HG03558 (cell line): ENCODE results near the gene ZC3HAV1.
"Not testable (repeated sequence)": the region's sequence is repeated elsewhere in the genome, so short reads cannot be mapped to it uniquely, and the experiment has no call there.

Experiments used
- ATAC-seq: cut with Tn5 transposase; IDR thresholded peaks from one replicate; pipeline ENCODE4 v1.9.1; 2021; ENCODE audit warnings: moderate number of reproducible peaks; ENCODE audit not compliant: unreplicated experiment; ENCODE audit errors: extremely low read depth

The ZC3HAV1 gene

DNA sequence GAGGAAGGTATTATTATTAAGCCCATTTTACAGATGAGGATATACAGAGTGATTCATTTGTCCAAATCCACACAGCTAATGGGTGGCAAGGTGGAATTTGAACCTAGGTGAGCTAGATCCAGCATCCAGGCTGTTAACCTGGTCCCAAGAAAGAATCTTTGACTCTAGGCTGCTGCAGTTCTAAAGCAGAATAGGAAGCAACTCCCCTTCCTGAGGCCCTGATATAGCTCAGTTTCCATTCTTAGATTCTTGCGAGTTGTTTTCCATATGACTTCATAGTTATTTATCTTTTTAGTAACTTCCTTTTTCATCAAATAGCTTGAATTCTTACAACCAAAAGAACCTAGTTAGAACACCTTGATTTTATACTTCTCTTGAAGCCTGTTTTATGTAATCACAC lies 49.6 kb downstream of the ZC3HAV1 start:
- ATAC-seq: no peak

DNA sequence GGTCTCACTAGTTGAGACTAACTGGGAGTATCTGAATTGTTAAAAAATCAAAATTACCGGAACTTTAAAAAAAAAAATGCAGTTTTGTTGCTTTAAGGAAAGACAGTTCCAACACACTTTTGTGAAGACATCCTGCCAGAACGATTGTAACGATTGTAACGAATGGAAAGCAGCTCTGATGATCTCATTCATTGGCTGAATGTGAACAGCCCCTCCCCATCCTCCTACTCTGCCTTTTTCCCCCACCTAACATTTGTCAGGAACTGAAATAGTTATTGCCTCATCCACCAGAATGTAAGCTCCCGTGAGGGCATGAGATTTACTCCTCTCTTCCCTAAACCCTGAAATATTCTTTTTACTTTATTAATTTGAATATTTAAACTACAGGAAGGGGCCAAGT lies 50.6 kb downstream of the ZC3HAV1 start:
- ATAC-seq: no peak

DNA sequence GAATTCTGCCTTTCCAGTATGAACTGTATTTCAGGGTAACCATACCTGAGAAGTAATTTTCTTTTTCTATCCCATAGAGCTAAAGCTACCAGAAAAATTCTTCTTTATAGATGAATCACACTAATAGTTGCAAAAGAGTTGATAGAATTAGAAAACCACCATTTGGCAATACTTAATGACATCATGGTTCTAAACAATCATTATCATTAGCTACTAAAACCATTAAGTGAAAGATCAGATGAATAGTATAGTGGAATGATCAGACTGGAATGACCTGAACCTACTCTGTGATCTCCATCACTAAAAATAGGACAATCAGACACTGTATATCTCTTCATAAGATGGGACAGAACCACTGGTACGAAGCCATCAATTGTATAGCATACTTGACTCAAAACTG lies 53.8 kb downstream of the ZC3HAV1 start:
- ATAC-seq: no peak

DNA sequence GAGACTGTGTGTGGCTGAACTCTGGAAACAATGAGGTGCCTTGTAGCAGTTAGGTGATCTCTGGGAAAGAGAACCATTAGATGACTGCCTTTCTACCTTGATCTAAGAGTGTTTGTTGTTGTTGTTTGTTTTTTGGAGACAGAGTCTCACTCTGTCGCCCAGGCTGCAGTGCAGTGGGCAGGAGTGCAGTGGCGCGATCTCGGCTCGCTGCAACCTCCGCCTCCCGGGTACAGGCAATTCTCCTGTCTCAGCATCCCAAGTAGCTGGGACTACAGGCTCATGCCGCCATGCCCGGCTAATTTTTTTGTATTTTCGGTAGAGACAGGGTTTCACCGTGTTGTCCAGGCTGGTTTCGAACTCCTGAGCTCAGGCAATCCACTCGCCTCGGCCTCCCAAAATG lies 54.9 kb downstream of the ZC3HAV1 start:
- not testable (repeated sequence) for ATAC-seq

DNA sequence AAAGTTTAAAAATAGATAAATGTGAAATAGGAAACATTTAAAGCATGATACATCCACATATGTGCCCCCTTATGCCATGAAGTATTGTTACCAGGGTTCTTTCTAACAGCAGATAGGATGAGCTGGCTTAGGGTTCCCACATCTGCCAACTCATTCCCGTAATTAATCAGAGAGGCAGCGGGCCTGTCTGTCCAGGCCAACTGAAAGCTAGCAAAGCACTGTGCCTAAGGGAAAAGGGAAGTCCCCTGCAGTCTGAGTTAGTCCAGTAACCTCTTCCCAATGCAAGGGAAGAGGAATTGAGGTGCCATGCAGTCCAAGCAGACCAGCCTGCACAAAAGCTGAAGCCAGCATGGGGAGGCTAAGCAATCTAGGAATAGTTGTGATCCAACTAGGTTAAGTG lies 55.4 kb downstream of the ZC3HAV1 start:
- no peak for ATAC-seq

DNA sequence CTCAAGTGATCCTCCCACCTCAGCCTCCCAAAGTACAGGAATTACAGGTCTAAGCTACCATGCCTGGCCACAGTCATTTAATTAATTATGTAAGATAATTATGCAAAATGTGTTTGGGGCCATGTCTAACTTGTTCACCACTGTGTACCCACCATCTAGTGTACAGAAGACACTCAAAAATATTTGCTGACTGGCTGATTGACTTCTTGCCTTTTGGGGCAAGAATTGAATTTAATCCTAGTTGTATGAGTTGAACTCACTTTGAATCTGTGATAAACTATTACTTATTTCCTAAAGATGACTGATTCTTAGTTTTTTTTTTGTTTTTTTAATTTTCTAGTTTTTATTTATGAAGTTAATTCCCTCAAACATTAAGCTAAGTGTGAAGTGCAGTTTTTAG lies 57.9 kb downstream of the ZC3HAV1 start:
- no peak for ATAC-seq

DNA sequence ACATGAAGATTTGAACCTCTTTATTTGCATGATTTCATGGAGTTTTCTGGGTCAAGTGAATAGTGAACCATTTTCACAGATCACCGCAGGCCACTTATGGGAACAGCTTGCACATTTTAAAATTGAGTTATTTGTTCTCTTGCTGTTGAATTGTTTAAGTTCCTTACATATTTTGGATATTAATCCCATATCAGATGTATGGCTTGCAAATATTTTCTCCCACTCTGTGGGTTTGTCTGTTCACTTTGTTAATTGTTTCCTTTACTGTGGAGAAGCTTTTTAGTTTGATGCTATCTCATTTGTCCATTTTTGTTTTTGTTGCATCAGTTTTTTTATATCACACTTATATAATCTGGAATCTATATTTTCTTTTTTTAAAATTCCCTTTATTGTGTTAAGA lies 59.6 kb downstream of the ZC3HAV1 start:
- ATAC-seq: no peak

DNA sequence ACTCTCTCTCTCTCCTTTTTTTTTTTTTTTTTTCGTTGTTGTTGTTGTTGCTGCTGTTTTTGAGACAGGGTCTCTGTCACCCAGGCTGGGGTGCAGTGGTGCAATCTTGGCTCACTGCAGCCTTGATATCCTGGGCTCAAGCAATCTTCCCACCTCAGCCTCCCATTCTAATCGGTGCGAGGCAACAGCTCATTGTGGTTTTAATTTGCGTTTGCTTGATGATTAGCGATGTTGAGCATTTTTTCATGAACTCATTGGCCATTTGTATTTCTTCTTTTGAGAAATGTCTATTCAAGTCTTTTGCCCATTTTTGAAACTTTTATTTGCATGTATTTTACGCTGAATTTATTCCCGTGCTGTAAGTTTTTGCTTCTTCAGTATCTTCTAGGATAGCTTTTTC lies 60.4 kb downstream of the ZC3HAV1 start:
- ATAC-seq: no peak

DNA sequence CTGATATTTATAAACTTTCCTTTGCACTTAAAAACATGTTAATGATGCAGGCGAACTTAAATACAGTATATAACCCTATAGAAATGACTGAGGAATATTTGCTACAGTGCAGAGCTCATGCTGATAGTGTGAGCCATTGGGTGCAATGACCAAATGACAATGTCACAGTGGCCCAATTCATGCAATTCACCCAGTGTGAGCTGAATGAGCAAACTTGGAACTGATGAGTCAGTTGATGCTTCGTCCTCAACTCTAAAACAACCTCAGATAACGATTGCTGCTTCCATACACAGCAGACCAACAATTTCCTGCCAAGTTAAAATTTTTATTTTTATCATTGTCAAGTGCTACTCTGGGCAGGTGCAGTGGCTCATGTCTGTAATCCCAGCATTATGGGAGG lies 61.5 kb downstream of the ZC3HAV1 start:
- no peak for ATAC-seq

DNA sequence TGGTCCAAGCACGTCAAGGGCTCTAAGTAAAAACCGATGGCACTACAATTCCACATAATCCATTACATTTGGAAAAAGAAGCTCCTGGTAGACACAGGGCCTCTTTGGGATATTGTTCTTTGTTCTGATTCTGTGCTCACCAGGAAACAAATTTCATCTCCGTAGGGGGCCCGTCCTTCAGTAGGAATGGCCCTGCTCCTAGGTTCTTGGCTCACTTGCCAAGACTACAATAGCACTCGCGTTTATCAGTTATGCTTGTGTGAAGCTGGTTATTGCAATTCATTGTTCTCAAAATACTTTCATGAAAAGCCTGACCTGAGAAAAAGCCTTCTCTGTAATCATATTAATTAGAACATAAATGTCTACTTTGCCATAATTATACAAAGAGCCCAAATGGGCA lies 63.4 kb downstream of the ZC3HAV1 start:
- no peak for ATAC-seq

DNA sequence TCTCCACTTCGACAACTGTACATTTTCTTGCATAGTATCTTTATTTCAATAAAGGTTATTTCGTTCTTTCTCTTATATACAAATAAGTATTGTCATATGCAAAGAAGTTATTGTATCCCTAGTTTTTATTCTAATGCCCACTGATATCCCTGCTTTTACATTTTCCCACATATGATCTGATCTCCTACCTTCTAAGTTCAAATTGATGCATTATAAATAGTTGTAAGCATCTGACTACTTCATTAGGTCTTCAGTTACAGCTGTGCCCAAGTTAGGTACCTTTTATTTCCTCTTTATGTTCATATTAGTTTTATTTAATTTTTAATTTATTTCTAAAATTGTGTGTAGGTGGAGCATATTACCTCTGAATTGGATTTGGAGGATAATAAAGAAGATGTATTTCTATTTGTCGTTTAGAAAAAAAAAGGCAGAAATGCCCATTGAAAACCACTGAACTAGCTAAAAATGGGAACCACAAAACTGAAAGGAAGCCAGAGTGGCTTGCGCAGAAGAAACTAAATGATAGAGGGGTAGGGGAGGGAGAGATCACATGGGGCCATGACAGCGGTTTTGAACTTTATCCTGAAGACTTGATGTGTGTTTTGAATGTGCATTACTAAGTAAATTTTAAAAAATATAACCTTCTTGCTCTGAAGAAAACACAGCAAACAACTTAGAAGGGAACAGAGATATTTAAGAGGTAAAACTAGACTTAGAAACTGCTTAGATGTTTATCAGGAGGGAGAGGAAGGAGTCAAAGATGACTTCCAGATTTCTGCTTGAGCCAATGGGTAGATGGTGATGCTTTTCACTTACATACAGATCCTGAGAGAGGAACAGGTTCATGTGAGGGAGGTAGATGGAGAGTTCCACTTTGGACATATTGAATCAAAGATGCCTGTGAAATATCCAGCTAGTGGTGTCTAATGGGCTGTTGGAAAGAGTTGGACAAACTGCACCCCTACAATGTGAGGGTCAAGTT lies 64.4 kb downstream of the ZC3HAV1 start:
- no peak for ATAC-seq

DNA sequence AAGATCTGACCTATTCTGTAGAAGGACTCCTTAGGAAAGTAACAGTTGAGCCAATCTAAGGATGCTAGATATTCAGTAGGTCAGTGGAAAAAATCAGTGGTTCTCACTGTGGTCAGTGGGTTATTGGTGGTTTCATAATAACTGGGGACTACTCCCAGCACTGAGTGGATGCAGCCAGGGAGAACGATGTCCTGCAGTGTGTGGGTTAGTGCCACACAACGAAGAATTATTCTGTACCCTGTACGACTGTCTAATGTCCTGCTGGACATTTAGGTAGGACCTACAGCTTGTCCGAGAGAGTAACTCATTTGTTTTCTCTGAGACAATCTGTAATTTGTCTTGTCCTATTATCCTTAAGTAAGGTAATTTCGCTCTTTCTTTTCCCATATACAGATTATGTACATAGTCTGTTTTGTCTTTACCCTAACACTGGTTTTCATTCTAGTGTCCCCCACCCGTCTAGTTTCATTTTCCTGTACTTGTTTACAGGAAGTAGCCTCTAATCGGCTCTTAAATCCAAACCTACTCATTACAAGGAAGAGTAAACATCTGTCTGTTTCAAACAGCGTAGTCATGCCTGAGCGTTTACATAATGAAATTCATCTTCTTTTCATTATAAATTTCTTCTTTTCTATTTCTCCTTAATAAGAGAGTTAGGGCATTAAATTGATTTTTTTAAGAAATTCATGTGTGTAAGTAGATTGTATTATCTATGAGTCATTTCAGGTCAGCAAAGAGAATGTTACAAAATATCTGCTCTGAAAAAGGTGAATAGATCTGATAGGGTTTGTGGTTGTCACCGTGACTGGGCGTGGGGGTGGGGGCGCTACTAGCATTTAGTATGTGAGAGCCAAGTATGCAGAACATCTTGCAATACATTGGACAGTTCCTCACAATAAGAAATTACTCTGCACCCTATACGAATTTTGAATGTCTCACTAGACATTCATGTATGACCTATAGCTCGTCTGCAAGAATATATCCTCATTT lies 65.4 kb downstream of the ZC3HAV1 start:
- no peak for ATAC-seq

DNA sequence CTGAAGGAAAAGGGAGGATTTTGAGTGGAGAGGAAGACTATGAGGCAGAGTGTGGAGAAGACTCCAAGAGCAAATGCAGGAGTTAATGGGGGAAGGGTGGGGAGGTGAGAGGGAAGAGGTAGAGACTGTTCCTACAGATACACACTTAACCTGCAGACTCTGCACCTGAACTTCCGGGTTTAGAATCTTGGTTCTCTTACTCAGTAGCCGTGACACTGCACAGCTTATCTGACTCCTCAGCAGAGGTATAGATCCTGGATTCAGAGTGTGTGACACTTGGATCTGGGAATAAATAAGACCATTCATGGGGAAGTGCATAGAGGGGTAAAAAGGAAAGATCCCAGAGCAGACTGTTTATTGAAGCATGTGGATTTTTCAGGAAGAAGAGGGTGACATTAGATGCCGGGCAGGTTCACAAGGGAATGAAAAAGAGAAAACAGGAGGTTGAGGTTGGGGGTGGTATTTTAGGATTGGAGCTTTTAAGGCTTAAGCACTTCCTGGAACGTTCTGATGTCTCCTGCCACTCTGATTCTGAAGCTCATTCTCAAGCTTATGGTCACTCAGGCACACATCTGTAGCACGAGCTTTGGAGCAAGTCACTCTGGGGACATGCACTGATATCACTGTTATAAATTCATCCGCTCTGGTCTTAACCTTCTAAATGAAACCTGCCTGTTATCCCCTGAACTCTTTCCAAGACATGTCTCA lies 68.0 kb downstream of the ZC3HAV1 start:
- ATAC-seq: no peak

DNA sequence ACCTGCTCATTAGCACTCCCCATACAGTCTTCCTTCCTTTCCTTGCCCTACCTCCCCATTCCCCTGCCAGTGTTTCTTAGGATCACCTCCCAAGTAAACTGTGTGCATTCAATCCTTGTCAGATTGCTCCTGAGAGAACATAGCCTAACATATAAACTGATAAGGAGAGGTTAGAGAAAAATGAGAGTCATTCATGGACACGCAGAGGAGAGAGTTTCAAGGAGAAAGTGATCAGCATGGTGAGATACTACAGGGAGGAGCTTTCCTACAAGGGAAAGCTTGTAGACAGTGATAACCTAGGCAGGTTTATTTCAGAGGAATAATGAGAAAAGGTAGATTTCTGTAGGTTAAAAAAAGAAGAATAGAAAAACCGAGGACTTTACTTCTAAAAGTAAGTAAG lies 70.8 kb downstream of the ZC3HAV1 start:
- ATAC-seq: no peak

DNA sequence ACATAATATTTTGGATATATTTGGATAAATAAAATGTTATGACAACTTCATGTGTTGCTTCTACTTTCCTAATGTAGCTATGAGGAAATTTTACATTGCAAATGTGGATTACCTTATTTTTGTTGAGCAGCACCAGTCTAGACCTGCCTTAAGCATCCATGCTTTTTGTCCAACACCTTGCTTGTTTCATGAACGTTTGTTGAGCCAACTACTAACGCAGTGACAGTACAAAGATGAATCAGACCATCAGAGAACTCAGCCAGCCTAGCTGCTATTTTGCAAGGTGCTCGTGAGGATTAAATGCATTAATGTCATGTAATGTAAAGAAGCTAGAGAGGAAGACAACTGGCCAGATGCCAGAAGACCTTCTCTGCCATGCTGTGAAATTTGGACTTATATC lies 72.6 kb downstream of the ZC3HAV1 start:
- no peak for ATAC-seq

DNA sequence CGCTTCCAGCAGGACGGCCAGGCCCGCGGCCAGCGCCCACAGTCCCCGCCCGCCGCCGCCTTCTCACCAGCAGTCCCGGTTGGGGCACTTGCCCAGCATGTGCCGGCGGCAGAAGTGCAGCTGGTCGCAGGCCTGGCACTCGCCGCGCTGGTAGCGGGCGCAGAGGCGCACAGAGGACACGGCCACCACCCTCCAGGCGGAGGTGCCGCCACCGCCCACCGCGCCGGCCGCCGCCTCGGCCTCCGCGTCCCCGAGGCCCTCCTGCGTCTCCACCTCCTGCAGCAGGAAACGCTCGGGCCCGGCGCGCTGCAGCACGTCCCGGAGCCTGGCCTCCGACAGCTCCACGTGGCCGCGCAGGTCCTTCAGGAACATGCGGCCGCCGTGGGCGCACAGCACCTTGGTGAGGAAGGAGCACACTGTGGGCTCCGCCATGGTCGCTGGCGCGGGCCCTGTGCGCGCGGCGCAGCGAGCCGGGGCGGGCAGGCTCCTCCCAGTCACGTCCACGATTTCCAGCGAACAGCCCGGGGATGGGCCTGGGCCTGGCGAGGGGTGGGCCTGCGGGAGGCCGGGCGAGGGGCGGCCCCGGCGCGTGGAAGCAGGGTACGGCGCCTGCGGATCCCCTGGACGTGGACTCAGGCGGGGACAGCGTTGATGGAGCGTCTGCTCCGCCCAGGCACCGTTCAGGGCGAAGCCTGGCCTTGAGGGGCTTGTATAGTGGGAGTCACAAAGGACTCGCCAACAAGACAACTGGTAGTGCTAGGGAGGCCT lies 73.8 kb downstream of the ZC3HAV1 start, which contains the start of gene ZC3HAV1L:
ZC3HAV1L (minus strand) TSS at position 457 of the 768 bp plus-strand sequence; CDS start at position 432, 25 bp downstream.
- ATAC-seq: peak; percentile 68

DNA sequence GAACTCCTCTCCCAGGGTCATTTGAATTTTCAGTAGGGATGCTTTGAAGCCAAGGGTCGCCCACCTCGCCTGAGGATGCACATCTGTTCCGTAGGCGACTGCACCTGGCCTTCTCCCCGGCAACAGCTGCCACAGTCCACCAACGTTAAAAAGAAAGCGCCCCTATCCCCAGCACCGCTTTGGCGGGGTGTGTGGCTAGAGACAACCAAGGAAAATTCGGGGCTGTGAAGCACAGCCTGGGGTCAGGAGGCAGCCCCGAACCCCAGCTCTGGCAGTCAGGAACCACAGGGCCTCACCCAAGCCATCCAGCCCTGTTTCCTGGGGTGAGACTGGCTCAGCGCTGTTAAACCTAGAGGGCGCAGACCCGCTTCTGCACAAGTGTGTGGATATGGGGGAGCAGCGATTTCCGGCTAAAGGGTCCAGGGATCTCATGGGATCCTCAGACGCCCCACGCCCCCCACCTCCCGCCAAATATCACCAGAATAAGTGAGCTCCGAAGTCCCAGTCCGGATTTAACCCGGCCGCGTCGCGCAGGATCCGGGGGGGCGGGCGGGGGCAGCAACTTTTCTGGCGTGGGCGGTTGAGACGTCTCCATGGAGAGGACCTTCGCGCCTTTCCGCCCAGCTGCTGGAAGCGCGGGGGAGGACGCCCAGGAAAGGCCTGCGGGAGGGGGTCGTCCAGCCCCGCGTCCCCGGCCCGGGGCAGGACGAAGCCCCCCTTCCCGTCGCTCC lies 74.5 kb downstream of the ZC3HAV1 start:
- no peak for ATAC-seq

DNA sequence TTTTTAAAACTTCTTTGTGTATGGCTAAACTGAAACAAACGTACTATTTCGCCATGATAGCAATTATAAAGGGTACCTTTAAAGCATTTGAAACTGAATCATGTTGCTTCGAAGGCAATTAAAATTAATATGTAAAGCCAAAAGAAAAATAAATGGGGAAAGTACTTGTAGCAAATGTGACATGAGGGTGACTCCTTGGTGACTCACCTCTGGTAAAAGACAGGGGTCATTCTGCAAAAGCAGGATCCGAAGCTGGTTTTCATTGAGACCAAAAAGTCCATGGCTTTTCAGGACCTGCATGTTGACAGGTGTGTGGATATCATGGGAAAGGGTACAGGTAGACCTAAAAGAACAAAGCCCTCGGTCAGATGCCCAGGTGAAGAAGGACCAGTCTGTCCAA lies 75.2 kb downstream of the ZC3HAV1 start:
- no peak for ATAC-seq
